HG03571 (cell line): ENCODE data around the gene CDK4.

ENCODE experiments used
- ATAC-seq: cut with Tn5 transposase; IDR thresholded peaks from one replicate; pipeline ENCODE4 v1.9.1; 2021; ENCODE audit not compliant: unreplicated experiment

Gene CDK4

GRCh38 chr12:57757771-57758170 lies 5.7 kb upstream of the CDK4 start:
- no peak for ATAC-seq

GRCh38 chr12:57756406-57757341 lies 4.6 kb upstream of the CDK4 start:
- ATAC-seq, result no peak

GRCh38 chr12:57755454-57756372 lies 3.6 kb upstream of the CDK4 start:
- ATAC-seq, result no peak

DNA sequence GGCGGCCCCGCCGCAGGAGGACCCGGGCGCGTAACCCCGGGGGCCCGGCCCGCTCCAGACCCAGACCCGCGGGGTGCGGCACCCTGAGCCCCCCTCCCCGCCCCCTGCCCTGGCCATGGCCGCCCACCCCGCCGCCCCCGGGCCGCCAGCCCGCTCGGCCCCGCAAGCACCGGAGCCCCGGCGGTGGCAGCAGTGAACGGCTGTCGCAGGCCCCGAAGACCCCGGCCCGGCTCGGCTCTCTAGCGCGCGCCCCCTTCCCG lies 3.0 kb upstream of the CDK4 start:
- no peak for ATAC-seq

- peak; percentile 29 for ATAC-seq
These were observed 2.5 kb upstream of the CDK4 start, which contains the start of gene MARCHF9 for GRCh38 chr12:57754411-57755193. TSS of gene MARCHF9 (plus strand) at chr12:57755103. CDS start at chr12:57755529, 426 bp downstream.

- no peak for ATAC-seq
These were observed 1.7 kb upstream of the CDK4 start for GRCh38 chr12:57753756-57754337.

GRCh38 chr12:57752668-57753000 lies 524 bp upstream of the CDK4 start:
- ATAC-seq, result no peak

GRCh38 chr12:57751432-57751787 lies 700 bp downstream of the CDK4 start:
- ATAC-seq, result no peak

- no peak for ATAC-seq
These were observed 1.3 kb downstream of the CDK4 start for GRCh38 chr12:57750561-57751431.

GRCh38 chr12:57749061-57749460 lies 3.0 kb downstream of the CDK4 start:
- ATAC-seq, result no peak

DNA sequence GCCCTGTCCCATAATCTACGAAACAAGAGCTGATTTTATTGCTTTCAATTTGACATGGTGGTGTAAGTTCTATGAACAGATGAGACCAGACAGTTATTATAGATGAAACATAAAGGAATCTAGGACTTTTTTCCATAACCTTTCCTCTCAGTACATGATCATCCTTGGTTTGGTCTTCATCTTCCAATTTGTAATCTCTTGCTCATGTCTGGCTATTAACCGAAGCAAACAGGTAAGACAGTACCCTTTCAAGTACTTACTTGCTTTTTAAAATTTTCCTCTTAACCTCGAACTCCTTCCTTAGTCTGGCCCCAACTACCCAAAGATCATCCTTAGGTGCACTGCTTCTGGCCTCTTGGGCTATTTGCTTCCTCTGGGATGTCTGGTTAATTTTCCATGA lies 6.1 kb downstream of the CDK4 start:
- ATAC-seq, result no peak

DNA sequence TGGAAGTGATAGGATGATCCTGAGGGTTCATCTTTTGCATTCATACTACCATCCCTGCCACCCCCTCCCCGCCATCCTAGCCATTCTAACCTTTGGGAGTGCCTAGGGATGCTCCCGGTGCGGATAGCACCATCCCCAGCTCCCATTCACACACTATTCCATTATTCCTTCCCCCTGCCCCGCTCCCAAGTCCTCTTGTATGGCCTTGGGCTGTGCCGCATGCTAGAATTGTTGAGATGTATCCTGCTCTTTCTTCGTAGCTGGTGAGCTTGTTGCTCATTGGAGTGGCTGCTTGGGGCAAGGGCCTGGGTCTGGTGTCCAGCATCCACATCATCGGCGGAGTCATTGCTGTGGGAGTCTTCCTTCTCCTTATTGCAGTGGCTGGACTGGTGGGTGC lies 6.6 kb downstream of the CDK4 start:
- no peak for ATAC-seq

DNA sequence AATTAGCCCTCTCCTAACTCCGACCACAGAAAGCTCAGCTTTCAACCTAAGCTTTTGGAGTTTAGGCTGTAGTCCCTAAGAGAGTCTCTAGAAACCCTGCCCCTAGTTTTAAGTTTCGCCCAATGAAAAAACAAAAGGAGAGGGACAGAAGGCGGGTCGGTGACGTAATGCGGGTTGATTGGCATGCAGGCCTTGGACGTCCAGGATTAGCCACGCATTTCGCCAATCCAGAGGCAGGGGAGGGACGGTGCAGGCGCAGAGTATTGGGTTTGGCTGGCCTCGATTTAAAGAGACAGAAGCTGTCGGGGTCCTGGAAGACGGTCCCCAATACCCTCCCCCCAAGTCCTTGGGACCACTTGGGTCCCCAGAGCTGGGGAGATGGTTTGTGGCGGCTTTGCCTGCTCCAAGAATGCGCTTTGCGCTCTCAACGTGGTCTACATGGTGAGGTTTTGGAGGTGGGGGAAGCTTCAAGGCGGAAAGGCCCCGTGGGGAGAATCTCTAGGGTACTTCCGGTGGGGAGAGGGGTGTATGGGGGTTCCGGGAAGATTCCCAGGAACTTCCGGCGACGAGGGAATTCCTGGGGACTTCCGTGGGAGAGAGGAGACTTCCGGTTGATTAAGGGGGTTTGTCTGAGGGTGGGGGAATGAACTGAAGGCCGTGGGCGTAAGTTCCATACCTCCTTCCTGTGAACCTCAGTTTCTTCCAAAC lies 7.2 kb downstream of the CDK4 start, which contains the start of gene TSPAN31:
Gene TSPAN31 (plus strand): TSS at position 263 of the 708 bp plus-strand sequence. CDS start 116 bp downstream, at position 379.
- peak; percentile 76 for ATAC-seq

DNA sequence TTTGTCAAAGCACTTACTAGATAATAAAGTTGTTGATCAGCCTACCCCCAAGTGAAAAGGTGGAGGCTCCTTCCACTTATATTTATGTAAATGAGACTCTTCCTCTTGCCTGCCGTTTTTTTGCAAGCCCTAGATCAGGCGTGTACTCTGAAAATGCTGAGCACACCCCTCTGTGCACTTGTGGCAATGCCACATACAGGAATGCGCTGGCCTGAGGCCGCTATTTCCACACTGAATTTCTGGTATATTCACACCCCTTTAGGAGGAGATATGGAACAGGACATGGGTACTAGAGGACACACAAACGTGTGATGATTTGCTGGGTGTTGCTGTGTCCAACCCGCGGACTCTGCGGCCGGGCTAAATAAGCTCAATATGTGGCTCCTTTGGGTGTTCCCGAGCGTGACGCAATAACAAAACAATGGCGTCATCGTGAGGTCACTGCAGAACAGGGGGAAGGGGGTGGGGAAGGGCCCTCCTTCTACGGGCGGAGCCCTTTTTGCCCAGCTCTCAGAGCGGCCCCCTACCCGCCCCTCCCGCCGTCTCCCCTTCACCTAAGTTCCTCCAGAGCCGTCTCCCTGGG lies 7.8 kb downstream of the CDK4 start:
- ATAC-seq, result peak; percentile 36

- ATAC-seq, result no peak
These were observed 8.3 kb downstream of the CDK4 start for GRCh38 chr12:57743769-57744168.

DNA sequence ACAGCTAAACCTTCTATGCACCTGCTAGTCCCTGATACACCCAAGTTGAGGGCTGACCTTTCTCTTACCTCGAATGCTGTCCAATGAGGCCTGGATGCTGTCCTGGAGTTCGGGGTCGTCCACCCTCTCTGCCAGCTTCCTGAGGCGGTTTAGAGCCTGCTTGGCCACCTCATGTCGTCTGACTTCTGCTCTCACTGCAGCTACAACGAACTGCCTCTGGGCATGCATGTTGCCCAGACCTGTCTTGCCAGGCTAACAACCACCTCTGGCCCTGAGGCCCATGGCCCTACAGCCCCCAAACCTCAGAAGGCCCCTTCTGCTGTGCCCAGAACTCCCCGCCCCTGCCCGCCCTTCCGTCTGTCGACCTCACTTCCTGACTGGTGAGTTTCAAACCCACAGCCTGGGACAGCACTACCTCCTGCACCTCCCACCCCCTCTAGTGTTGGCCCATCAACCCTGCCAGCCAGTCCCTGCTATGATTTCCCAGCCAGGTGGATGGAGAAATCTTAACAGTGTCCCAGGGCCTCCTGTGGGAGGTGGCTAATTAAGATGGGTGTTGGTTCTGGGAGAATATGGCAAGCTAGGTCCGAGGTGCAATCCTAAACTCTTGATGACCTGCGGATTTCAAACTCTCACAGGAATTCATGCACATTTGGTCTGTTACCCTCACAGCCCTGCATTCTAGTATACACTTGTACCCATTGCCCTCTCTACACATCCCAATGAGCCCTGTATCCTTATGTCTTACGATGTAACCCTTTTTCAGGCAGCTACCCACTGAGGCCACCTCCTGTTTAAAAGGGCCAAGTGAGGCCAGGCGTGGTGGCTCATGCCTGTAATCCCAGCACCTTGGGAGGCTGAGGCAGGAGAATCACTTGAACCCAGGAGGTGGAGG lies 10.0 kb downstream of the CDK4 start:
- peak; percentile 48 for ATAC-seq

DNA sequence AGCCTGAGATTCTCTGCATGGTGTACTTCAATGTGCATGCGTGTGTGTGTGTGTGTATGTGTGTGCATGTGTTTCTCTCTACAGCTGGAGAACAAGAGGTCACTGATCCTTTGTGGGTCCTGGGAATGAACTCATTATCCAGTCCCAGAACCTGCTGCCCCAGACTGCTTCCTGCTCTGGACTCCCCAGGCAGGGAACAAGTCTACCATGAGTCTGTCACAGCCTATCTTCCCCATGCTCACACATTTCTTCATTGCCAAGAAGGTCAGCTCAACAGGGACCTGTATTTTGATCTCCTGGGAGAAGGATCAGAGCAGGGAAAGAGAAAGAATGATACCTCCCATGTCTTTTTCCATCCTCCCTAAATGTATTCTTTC lies 10.7 kb downstream of the CDK4 start:
- no peak for ATAC-seq
